ENCODE measurements around the gene C3orf33. TPM values are rescaled to one million over a fixed set of nuclear protein-coding genes. Genes with fewer than 3 reads are reported as not detected.

C3orf33 gene
- total RNA-seq (1 to 10 TPM; 1.2 to 2.4 TPM), polyA plus RNA-seq (1 to 10 TPM; 1.4 to 2.0 TPM)

GRCh38 chr3:155805802-155806618 lies at the start of gene C3orf33:
C3orf33 (minus strand) TSS chr3:155806278; CDS start chr3:155806252, 26 bp downstream.
- peak; percentile 82 for DNase-seq (ENCODE audit: low spot score)
- H3K36me3 ChIP-seq (ENCODE audit: control insufficient read depth in 4 of 4, insufficient read depth in 3 of 4, low read depth in 1 of 4, low read length in 3 of 4): no peaks in the 10 kb centered on the region
- TF ChIP-seq CTCF (IDR thresholded peaks at IDR 0.05; ENCODE audit: low read depth, low read length, missing input control) (peak; percentile 62), GABPA (IDR thresholded peaks at IDR 0.05 in 1 of 2, conservative IDR thresholded peaks at IDR 0.05 in 1 of 2) (no peak), JUND (IDR thresholded peaks at IDR 0.05) (no peak), EGR1 (IDR thresholded peaks at IDR 0.05; ENCODE audit: low read depth in 2 of 2) (no peak), ATF3 (IDR thresholded peaks at IDR 0.05) (no peak), SP1 (IDR thresholded peaks at IDR 0.05) (no peak), RAD21 (IDR thresholded peaks at IDR 0.05) (peak; percentile 70 to 78), FOXA1 (IDR thresholded peaks at IDR 0.05) (no peak), HNF4A (conservative IDR thresholded peaks at IDR 0.05) (no peak), FOXA2 (IDR thresholded peaks at IDR 0.05) (no peak), YY1 (IDR thresholded peaks at IDR 0.05) (peak; percentile 93)
- H3K27me3 ChIP-seq (ENCODE audit: control insufficient read depth in 4 of 4, insufficient read depth in 4 of 4, low read length in 3 of 4): no peaks in the 10 kb centered on the region
- H3K4me3 ChIP-seq (ENCODE audit: low read depth in 1 of 3, low read length in 3 of 3): peak within 1 kb of the TSS; percentile 14 to 90 (median 76)
- peak within 1 kb of the TSS; percentile 54 to 73 for H3K27ac ChIP-seq (ENCODE audit: low read depth in 1 of 2, low read length in 2 of 2)
- H3K9ac ChIP-seq (ENCODE audit: low read depth in 1 of 2, low read length in 2 of 2): peak within 1 kb of the TSS; percentile 39 to 74
- H3K4me1 ChIP-seq (ENCODE audit: control insufficient read depth in 4 of 4, insufficient read depth in 4 of 4, low read length in 3 of 4): peaks cover 0 to 5% (median 4%) of the 10 kb centered on the region in 4 donors
- H3K9me3 ChIP-seq (ENCODE audit: control insufficient read depth in 4 of 4, low read length in 3 of 4): no peaks in the 10 kb centered on the region
- WGBS: under 1% methylated on average over 61 of the region's 61 CpGs

- Histone ChIP-seq H3K4me3 (ENCODE audit: low read depth in 1 of 3, low read length in 3 of 3) (peak within 1 kb of the TSS; percentile 70 to 93 (median 73)), H3K4me1 (ENCODE audit: control insufficient read depth in 4 of 4, insufficient read depth in 4 of 4, low read length in 3 of 4) (peaks cover 3 to 32% (median 28%) of the 10 kb centered on the region in 4 donors), H3K27ac (ENCODE audit: low read depth in 1 of 2, low read length in 2 of 2) (peak within 1 kb of the TSS; percentile 91 to 97), H3K27me3 (ENCODE audit: control insufficient read depth in 4 of 4, insufficient read depth in 4 of 4, low read length in 3 of 4) (no peaks in the 10 kb centered on the region), H3K9me3 (ENCODE audit: control insufficient read depth in 4 of 4, low read length in 3 of 4) (no peaks in the 10 kb centered on the region), H3K9ac (ENCODE audit: low read depth in 1 of 2, low read length in 2 of 2) (peak within 1 kb of the TSS; percentile 98), H3K36me3 (ENCODE audit: control insufficient read depth in 4 of 4, insufficient read depth in 3 of 4, low read depth in 1 of 4, low read length in 3 of 4) (no peaks in the 10 kb centered on the region)
- WGBS: under 1% methylated on average over 50 of the region's 50 CpGs
- DNase-seq (ENCODE audit: low spot score): peak; percentile 98
- TF ChIP-seq EGR1 (IDR thresholded peaks at IDR 0.05; ENCODE audit: low read depth in 2 of 2): peak in 1 of 2 donors; percentile 62
- TF ChIP-seq NR2F2 (IDR thresholded peaks at IDR 0.05): no peak
- TF ChIP-seq ATF3 (IDR thresholded peaks at IDR 0.05): peak; percentile 62
- no peak for TF ChIP-seq CTCF (IDR thresholded peaks at IDR 0.05; ENCODE audit: low read depth, low read length, missing input control)
- TF ChIP-seq FOXA2 (IDR thresholded peaks at IDR 0.05): peak; percentile 38
- TF ChIP-seq ZBTB33 (IDR thresholded peaks at IDR 0.05): peak; percentile 71
- peak in 1 of 2 donors; percentile 28 for TF ChIP-seq JUND (IDR thresholded peaks at IDR 0.05)
- no peak for TF ChIP-seq HNF4G (IDR thresholded peaks at IDR 0.05)
- TF ChIP-seq RXRA (IDR thresholded peaks at IDR 0.05): peak; percentile 67 to 69
- peak; percentile 94 for TF ChIP-seq YY1 (IDR thresholded peaks at IDR 0.05)
- peak; percentile 89 for TF ChIP-seq REST (IDR thresholded peaks at IDR 0.05)
- TF ChIP-seq SP1 (IDR thresholded peaks at IDR 0.05): peak; percentile 95
- peak; percentile 12 to 23 for TF ChIP-seq RAD21 (IDR thresholded peaks at IDR 0.05)
- TF ChIP-seq FOXA1 (IDR thresholded peaks at IDR 0.05): peak; percentile 77
- TF ChIP-seq HNF4A (conservative IDR thresholded peaks at IDR 0.05): peak; percentile 66 to 67
- peak; percentile 86 for TF ChIP-seq TAF1 (conservative IDR thresholded peaks at IDR 0.05)
- TF ChIP-seq GABPA (IDR thresholded peaks at IDR 0.05 in 1 of 2, conservative IDR thresholded peaks at IDR 0.05 in 1 of 2): peak; percentile 98 to 99
Observed at GRCh38 chr3:155854141-155854940, 48.3 kb upstream of the C3orf33 start, which contains the start of gene SLC33A1. SLC33A1 (minus strand) TSS chr3:155854427; CDS start chr3:155853997, 430 bp downstream.

All from liver (tissue), 9 donors.